HG03025 (cell line): ENCODE measurements around the gene HBM.
"Not testable (repeated sequence)": the region's sequence is repeated elsewhere in the genome, so short reads cannot be mapped to it uniquely, and the experiment has no call there.

Experiments used
- ATAC-seq: cut with Tn5 transposase; IDR thresholded peaks from one replicate; pipeline ENCODE4 v1.9.1; 2021; ENCODE audit warnings: mild to moderate bottlenecking, moderate library complexity; ENCODE audit not compliant: unreplicated experiment, low FRiP score

The HBM gene

DNA sequence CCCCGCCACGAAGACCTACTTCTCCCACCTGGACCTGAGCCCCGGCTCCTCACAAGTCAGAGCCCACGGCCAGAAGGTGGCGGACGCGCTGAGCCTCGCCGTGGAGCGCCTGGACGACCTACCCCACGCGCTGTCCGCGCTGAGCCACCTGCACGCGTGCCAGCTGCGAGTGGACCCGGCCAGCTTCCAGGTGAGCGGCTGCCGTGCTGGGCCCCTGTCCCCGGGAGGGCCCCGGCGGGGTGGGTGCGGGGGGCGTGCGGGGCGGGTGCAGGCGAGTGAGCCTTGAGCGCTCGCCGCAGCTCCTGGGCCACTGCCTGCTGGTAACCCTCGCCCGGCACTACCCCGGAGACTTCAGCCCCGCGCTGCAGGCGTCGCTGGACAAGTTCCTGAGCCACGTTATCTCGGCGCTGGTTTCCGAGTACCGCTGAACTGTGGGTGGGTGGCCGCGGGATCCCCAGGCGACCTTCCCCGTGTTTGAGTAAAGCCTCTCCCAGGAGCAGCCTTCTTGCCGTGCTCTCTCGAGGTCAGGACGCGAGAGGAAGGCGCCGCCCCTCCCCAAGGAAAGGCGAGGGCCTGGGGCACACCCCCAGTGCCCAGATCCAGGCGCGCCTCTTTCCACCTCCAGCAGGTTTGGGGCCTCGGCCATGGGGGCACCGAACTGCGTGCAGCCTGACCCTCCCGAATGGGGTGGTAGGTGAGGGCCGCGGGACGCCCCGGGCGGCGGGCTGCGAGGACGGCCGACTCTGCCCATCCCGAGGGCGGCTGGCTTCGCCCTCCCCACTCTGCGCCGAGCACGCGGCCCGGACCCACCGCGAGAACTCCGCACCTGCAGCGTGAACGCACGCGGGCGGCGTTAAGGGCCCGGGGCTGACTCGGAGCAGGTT lies 15.1 kb downstream of the HBM start:
- ATAC-seq, result no peak

DNA sequence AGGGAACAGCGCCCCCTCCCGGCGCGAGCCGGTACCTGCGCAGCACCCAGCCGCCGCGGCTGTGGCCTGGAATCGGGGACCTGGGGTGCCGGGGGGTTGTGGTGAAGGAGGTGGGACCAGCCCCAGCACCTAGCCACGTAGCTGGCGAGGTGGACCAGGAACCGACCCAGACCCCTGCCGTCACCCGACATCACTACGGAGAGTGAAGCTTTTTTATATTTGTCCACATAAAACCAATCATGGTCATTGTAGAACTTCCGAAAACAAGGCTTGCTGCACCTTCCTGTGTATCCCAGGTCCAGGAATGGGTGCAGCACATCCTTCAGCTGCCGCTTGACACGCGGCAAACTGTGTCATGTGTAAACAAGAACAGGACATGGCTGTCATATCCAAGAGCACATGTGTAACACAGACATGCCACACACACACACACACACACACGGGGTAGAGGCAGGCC lies 15.8 kb downstream of the HBM start:
- no peak for ATAC-seq

DNA sequence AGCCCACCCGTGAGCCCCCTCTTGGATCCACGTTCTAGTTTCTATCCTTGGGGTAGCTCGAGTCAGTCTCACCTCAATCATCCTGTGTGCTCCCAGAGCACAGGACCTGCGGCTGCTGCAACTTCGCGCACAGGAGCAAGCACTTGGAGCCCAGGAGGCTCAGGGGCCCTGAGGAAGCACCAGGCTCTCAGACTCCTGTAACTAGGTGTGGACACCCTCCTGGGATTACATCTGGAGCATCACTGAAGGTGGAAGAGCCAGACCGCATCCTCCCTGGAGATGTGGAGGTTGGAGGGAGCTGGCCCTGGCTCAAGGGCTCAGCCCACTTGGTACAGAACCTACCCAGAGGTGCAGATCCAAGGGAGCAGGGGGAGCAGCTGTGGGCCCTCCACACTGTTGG lies 17.2 kb downstream of the HBM start:
- no peak for ATAC-seq

DNA sequence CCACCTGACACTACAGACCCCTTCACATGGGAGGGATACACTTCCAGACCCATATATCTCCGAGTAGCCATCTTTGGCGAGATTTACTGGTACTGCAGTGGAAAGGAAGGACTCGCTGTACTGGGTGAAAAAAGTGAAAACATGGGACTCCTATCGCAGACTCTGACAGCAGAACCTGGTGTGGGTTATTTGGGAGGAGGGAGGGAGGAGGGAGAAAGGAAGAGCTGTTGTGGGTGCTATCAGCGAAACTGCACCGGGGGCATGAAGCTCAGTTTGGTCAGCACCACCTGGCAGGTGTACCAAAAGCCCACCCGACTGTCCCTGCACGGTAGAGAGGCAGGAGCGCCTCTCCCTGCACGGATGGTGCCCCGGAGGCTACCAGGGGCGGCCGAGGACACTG lies 19.4 kb downstream of the HBM start:
- ATAC-seq, result no peak

DNA sequence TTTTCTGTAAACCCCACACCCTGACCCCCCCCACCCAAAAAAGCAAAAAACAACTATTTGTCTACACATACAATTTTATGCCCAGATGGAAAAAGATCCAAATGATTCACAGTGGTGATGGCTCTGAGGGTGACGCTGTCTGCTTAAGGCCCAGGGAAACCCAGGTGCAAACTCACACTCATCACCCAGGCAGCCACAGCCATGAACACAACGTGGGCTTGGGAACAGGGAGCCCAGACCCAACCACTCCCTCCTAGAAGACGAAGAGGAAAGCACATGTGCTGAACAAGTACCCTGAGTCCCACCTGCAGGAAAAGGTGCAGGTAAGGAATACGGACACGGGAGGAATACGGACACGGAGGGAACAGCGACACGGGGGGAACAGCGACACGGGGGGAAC lies 19.9 kb downstream of the HBM start:
- ATAC-seq, result no peak

DNA sequence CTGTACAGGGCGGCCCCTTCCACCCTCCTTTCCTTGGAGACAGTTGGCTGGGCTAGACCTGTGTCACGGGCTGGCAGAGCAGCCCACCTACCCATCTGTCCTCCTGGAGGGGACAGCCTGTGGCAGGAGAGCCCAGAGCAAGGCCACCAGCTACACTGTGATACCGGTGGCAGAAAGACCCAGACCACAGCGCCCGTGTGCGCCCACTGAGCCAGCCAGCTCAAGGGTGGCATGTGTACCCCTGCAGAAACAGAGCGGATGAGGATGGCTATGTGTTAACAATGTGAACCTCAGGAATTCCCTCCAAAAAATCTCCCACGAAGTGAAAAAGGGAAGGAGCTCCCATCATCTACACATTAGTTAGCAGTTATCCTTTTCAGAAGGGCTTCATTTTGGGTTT lies 21.6 kb downstream of the HBM start:
- ATAC-seq, result no peak

DNA sequence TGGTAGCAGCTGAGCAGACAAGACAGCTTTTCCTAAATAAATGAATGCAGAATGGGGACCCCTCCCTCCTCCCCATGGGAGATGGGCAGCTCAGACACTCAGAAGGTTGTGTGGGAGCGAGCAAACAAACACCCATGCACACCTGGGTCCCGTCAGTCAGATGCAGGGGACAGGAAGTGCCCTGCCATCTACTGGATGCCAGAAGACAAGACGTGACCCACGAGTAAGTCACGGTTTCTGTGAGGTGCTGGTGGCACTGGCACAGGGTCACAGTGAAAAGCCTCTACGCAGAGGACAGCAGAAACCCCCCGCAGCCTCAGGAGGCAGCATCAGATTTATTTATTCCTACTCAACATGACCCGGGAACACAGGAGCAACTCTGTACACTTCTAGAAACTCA lies 22.9 kb downstream of the HBM start:
- no peak for ATAC-seq

DNA sequence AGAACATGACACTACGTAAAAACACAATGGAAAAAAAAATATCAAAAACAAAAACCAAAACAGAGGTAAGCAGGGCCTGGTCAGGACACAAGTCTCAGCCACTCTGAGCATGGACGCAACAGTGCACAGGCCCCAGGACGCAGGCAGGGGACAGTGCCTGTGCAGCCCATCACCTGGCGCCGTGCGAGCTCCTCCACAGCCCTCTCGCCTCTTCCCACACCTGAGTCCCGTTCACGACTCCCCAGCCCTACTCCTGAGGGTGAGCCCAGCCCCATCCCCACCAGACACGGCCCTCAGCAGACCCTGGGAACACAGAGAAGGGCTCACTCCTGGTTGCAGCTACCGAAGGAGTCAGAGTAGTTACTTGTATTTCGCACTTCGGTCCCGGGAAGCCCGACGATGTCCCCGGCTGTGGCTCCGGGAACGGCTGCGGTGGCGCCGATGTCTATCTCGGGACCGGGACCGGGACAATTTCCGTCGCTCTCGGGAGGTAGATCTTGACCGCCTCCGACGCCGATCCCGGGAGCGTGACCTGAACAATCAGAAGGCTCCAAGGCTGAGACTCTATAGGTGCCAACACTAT lies 23.9 kb downstream of the HBM start:
- ATAC-seq, result no peak

DNA sequence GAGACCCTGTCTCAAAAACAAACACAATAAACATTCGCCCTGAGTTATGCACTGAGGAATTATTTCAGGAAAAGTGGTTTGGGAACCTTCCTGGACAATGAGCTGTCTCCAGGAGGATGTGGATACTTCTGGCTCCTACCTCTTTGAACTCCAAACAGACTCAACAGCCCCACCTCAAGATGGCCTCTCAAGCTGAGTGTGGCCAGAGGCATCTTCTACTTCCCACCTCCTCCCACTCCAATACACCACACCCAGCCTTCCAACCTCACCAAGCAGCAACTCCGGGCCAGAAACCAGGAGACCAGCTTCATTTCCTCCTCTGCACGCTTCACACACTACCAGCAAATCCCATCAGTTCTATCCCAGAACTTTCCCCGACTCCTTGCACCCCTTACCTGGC lies 26.1 kb downstream of the HBM start:
- no peak for ATAC-seq

DNA sequence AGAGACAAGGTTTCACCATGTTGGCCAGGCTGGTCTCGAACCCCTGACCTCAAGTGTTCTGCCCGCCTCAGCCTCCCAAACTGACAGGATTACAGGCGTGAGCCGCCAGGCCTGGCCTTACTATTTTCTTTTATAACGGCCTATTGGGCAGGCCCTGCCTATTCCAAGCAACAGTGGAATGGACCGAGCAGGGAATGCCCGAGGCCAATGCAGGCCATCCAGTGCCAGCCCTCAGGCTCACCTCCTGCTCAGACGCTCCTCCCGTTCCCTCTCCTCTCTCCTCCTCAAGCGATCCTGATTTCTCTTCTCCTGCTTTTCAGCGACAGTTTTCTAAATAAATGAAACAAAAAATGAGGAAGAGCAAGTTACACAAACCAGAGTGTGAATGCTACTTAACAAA lies 26.9 kb downstream of the HBM start:
- ATAC-seq, result no peak

DNA sequence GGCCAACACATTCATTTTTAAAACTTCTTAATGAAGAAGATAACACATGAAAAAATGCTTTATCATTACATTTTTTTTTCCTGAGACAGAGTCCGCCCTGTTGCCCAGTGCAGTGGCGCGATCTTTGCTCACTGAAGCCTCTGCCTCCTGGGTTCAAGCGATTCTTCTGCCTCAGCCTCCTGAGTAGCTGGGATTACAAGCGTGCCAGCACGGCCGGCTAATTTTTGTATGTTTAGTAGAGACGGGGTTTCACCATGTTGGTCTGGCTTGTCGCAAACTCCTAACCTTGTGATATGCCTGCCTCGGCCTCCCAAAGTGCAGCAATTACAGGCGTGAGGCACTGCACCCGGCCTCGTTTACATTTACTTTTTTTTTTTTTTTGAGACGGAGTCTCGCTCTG lies 27.7 kb downstream of the HBM start:
- no peak for ATAC-seq

DNA sequence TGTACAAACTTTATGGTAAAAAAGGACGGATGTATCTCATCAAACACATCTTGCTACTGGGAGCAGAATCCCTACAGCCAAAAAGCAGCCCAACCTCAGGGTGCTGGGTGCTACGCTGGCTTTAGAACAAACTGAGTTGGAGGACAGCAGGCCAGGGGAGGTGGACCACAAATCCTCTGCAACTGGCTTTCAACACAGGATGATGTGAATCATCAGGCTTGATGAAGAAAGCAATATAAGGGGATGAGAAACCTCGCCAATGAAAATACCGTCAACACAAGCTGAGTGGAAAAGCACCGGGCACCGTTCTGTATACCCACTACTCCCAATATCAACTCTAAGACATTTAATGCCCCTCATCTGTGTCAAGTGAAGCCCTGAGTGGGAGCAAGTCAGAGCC lies 28.7 kb downstream of the HBM start:
- ATAC-seq, result no peak

DNA sequence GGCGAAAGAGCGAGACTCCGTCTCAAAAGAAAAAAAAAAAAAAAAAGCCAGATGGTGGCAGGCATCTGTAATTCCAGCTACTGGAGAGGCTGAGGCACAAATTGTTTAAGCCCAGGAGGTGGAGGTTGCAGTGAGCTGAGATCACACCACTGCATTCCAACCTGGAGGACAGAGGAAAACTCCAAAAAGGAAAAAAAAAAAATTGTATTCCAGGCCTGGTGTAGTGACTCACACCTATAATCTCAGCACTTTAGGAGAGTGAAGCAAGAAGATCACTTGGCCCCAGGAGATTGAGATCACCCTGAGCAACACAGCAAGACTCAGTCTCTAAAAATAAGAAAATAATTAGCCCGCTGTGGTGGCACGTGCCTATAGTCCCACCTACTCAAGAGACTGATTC lies 34.6 kb downstream of the HBM start:
- ATAC-seq, result no peak

DNA sequence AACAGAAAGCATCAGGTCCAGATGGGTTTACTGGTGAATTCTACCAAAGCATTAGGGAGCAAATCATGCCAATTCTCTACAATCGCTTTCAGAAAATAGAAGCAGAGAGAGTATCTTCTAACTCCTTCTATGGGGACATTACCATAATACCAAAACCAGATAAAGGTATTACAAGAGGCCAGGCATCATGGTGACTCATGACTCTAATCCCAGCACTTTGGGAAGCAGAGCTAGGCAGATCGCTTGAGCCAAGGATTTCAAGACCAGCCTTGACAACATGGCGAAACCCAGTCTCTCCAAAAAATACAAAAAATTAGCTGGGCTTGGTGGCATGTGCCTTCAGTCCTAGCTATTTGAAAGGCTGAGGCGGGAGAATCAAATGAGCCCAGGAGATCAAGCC lies 37.5 kb downstream of the HBM start:
- ATAC-seq, result no peak

DNA sequence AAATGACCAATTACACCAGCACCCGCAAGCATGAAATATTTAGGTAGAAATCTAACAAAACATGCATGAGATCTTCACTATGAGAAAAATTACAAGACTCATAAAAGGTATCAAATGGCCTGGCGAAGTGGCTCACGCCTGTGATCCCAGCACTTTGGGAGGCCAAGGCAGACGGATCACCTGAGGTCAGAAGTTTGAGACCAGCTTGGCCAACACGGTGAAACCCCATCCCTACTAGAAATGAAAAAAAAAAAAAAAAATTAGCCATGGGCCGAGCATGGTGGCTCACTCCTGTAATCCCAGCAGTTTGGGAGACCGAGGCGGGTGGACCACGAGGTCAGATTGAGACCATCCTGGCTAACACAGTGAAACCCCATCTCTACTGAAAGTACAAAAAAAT lies 38.3 kb downstream of the HBM start:
- ATAC-seq, result not testable (repeated sequence)

DNA sequence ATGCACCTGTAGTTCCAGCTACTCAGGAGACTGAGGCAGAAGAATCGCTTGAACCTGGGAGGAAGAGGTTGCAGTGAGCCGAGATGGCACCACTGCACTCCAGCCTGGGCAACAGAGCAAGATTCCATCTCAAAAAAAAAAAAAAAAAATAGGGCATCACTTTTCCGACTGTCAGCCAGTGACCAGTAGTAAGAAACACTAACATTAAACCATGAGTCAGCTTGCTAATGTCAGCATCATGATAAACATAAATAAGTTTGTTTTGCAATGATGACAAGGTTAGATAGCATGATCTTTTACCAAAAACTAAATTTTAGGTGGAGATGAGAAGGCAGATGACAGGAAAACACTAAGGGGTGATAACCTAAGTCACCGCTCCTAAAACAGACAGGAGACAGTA lies 43.6 kb downstream of the HBM start:
- not testable (repeated sequence) for ATAC-seq

DNA sequence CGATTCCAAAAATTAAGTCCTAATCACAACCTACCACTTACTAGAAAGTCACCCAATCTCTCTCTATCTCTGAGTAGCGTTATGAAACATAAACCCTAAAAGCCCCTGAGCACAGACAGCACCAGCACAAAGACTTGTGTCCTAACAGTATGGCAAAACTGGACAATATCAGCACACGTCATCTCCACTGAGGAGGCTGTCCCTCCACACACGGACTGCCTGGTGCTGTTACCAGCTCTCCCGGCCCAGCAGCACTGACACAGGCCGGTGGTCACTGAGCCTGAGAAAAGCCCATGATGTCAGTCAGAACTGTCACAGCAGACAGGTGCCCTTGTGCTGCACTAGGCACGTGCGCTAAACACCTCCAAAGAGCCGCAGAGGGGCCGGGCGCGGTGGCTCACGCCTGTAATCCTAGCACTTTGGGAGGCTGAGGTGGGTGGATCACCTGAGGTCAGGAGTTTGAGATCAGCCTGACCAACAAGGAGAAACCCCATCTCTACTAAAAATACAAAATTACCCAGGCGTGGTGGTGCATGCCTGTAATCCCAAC lies 45.9 kb downstream of the HBM start:
- not testable (repeated sequence) for ATAC-seq

DNA sequence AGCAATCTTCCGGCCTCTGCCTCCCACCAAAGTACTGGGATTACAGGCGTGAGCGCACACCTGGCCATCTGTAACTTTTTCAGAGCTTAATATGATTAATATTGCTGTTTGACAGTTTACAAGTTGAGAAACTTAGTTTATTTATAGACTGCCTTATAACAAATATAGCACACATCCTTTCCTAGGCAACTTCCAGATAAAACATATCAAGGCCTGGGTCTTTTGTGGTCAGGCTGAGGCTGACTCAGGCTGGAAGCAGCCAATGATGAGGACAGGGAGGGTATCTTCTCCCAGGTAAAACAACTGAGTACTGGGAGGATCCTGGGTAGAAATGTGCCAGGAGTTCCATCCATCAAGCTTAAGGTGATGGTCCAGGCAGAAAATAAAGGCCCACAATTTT lies 47.2 kb downstream of the HBM start:
- no peak for ATAC-seq
